ENCODE data around the gene ARNT2.

ARNT2 gene

GRCh38 chr15:80560601-80561400 lies 156.6 kb downstream of the ARNT2 start:
- no peak for DNase-seq

DNA sequence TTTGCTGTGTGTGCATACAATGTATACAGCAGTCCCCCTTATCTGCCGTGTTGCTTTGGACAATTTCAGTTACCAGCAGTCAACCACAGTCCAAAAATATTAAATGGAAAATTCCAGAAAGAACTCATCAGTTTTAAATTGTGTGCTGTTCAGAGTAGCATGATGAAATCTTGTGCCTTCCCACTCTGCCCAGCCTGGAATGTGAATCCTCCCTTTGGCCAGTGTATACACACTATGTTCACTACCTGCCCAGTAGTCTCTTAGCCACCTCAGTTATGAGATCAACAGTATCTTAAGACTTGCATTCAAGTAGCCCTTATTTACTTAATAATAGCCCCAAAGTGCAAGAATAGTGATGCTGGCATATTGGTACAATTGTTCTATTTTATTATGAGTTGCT lies 157.3 kb downstream of the ARNT2 start:
- no peak for DNase-seq

DNA sequence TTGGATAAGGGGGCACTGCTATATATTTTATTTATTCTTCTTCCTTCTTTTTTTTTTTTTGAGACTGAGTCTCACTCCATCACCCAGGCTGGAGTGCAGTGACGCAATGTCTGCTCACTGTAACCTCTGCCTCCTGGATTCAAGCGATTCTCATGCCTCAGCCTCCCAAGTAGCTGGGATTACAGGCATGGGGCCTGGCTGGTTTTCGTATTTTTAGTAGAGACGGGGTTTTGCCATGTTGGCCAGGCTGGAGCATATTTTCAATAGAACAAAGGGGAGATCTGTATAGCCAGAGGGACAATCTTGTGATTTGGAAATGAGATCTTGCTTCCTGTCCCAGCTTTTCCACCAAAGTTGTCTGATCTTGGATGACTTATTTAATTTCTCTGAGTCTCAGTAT lies 157.9 kb downstream of the ARNT2 start:
- no peak for DNase-seq

GRCh38 chr15:80562846-80563245 lies 158.7 kb downstream of the ARNT2 start:
- no peak for DNase-seq

DNA sequence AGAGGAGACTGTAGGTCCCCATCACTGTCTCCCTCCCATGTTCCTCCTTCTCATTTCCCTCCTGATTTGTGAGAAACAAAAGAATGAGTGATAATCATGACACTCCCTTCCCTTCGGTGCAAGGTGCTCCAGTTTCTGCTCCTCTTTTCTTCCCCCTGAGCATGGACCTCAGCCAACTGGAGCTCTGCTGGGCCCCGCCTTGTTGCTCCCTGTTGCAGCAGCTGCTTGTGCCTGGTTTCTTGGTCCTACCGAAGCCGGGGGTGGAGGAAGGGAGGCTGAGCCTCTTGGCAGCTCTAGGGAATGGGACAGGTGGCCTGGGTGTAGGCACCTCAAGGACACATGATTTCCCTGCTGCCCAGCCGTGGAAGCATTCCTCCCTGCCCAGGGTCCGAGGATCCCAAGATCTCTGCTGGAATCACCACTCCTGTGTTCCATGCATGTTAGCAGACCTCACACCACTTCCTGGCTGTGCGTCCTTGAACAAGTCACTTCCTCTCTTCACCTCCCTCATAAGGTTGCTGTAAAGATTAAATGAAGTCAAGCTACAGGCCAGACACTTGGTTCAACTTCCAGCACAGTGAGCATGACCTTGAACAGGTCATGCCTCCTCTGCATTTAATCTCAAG lies 159.3 kb downstream of the ARNT2 start:
- no peak for DNase-seq

DNA sequence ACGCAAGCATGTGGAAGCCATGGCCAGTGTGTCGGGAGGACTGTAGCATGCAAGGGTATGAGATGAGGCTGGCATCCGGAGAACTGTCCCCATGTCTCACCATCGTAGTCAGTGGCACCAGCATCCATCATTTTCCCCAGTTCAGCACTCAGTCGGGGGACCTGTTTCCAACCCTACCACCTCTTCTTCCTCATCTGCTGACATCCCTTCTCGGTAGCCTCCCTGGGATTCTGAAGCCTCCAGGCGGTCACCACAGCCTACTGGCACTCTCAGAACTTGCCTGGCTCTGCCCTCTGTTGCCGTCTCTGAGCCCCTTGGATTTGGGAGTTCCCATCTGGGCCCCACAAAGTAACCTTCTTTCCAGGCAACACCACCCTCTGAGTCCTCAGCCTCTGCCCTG lies 159.9 kb downstream of the ARNT2 start:
- DNase-seq = no peak

DNA sequence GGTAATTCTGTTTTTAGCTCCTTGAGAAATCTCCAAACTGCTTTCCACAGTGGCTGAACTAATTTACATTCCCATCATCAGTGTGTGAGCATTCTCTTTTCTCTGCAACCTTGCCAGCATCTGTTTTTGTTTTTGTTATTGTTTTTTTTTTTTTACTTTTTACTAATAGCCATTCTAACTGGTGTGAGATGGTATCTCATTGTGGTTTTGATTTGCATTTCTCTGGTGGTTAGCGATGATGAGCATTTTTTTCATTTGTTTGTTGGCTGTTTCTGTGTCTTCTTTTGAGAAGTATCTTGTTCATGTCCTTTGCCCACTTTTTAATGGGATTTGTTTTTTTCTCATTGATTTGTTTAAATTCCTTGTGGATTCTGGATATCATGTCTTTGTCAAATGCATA lies 161.2 kb downstream of the ARNT2 start:
- no peak for DNase-seq

DNA sequence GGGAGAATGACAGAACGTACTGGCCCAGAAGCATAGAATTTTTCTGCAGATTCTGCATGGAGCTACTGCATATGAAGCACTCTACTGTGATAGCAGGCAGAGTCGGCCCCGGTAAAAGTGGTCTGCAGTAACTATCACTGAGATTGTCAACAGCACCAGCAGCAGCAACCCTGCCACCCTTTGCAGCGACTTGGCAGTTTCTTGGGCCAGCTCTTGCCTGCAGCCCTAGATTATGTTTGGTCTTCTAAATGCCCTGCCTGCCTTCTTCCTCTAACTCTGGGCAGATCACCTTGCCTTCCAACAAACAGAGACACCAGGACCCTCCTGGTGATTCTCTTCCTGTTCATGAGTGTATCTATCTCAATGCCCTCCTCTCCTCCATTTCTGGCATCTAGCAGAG lies 161.8 kb downstream of the ARNT2 start:
- DNase-seq = no peak

- no peak for DNase-seq
These were observed 163.6 kb downstream of the ARNT2 start for GRCh38 chr15:80567721-80568157.

DNA sequence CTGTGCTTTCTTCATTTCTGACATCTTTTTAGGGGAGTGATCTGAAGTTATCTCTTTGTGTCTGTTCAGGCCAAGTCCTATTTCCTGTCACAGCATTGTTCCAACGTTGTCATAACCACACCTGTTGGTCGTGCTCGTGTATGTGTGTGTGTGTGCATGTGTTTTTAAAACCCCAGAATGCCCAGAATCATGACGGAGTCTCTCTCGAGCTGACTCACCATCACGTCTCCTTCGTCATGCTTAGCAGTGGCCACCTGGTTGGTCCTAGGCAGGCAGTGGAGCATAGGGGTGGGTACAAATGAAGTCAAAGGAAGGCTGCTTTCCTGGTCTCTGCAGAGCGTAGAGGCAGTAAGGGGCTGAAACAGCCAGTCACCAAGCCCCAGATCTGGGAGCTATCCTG lies 164.1 kb downstream of the ARNT2 start:
- no peak for DNase-seq

DNA sequence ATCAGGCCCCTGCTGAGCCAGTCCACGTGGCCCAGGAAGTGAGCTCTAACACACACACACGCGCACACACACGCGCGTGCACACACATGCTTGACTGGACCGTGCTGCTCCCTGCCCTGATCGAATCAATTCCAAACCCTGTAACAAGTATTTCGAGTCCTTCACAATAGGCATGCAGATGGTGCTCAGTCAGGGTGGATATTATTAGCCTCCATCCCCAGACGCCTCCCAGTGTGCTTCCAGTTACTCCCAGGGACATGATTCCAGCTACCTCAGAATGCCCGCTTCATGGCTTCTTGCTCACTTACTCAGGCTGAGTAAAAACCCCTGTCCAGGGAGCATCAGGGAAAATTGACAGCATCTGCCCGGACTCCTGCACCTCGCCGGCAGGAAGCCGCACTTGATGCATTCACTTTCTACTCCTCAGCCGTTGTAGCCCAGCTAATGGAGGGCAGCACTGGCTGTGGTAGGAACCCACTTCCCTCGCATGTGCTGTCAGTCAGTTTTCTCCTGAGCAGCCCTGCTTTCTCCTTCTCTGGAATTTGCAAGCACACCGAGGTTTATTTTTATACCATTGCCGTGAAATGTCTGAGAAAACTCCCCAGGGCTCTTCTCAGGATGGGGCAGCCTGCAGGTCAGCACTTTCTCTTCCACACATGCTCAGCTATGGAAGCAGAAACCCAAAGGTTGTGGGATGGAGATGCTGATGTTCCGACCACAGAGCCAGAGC lies 164.9 kb downstream of the ARNT2 start:
- DNase-seq = no peak

- DNase-seq = no peak
These were observed 165.5 kb downstream of the ARNT2 start for GRCh38 chr15:80569656-80570055.

- DNase-seq = no peak
These were observed 166.4 kb downstream of the ARNT2 start for GRCh38 chr15:80570553-80570952.

- DNase-seq = no peak
These were observed 168.2 kb downstream of the ARNT2 start for GRCh38 chr15:80572337-80572736.

GRCh38 chr15:80573606-80574005 lies 169.4 kb downstream of the ARNT2 start:
- DNase-seq = no peak

GRCh38 chr15:80574590-80574989 lies 170.4 kb downstream of the ARNT2 start:
- no peak for DNase-seq

- no peak for DNase-seq
These were observed 172.4 kb downstream of the ARNT2 start for GRCh38 chr15:80576519-80577090.

DNA sequence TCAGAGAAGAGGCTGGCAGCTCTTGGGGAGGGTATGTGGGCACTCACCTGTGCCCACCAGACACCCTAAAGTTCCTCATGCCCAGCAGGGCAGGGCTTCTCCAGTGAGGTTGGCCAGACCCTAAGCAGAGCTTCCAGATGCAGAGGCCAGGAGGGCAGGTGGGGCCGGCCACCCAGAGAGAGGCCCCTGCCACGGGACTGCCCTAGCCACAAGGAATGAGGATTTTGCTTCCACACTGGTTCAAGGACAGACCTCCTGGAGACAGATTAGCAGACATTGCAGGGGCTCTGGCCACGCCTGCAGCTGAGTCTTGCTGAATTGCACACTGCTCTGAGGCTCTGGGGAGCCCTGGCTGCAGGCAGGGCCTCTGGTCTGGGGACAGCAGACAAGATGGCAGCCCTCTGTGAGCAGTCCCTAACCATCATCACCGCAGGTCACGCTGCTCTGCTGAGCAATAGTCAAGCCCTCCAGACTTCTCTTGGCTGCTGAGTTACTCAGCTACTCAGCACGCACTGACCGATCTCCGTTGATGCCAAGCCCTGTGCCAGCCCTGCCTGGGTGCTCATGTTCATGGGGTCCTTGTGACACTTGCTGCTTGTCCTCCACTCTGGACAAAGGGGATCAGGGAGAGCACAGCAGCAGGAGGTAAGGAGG lies 173.5 kb downstream of the ARNT2 start:
- no peak for DNase-seq

GRCh38 chr15:80578206-80578595 lies 174.0 kb downstream of the ARNT2 start:
- no peak for DNase-seq

- no peak for DNase-seq
These were observed 174.7 kb downstream of the ARNT2 start for GRCh38 chr15:80578871-80579270.

GRCh38 chr15:80579611-80580010 lies 175.4 kb downstream of the ARNT2 start:
- no peak for DNase-seq

- no peak for DNase-seq
These were observed 175.9 kb downstream of the ARNT2 start for GRCh38 chr15:80580106-80580505.
